AG04449 (cell line): Measurements from ENCODE around the gene HABP2.

ENCODE experiments used
- CTCF ChIA-PET: fragments of 350-600 bp; formaldehyde crosslinking; extraction: SDS; loops from one replicate; lab custom pipeline; 2021; ENCODE audit warnings: antibody characterized with exemption; lab: Yijun Ruan, JAX
- POLR2A ChIA-PET: fragments of 400-600, 350-600 bp; formaldehyde crosslinking; extraction: SDS; loops from one replicate; lab custom pipeline; 2020; ENCODE audit warnings: antibody characterized with exemption, inconsistent platforms; lab: Yijun Ruan, JAX
- DNase-seq: peaks from one replicate; pipeline ENCODE4 v3.0.0-alpha.2; 2010; ENCODE audit warnings: low read depth, low spot score
- H3K4me3 ChIP-seq: 2 replicates; pipeline ENCODE4 v1.5.1; 2011; ENCODE audit warnings: low read depth, mild to moderate bottlenecking, control low read depth, low read length
- TF ChIP-seq, protein P1 (sequence below): IDR thresholded peaks from one replicate; pipeline ENCODE4 v1.5.1; 2011; ENCODE audit warnings: mild to moderate bottlenecking, moderate library complexity, low read length, control low read depth, inconsistent platforms; ENCODE audit not compliant: insufficient read depth; ENCODE audit errors: missing control alignments

The HABP2 gene

DNA sequence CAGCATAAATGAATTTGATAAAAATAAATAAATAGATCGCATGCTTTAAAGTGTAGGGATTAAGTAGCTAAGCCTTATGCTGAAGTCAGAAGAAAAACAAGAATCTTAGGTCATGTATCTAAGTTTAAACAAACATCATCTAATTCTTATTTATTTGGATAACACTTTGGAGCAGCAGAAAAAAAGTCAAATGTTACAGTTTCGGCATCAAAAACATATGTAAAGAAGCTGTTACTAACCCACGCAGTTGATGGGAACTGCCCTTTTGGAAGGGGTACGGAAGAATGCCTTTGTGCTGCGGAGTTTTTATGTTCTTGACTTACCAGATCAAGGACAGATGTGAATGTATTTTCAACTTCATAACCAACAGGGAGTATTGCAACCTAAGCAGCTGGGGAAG, 37.3 kb upstream of the HABP2 start:
- no peak for DNase-seq
- H3K4me3 ChIP-seq: no peak overlapping the region
- CTCF ChIA-PET: interaction anchor here (1.0 to 1.4 kb wide), 2 partner anchors 9 to 61 kb away, joined by 3 to 4 read pairs; no protein-coding TSS in a partner anchor
- TF ChIP-seq, protein P1, sequence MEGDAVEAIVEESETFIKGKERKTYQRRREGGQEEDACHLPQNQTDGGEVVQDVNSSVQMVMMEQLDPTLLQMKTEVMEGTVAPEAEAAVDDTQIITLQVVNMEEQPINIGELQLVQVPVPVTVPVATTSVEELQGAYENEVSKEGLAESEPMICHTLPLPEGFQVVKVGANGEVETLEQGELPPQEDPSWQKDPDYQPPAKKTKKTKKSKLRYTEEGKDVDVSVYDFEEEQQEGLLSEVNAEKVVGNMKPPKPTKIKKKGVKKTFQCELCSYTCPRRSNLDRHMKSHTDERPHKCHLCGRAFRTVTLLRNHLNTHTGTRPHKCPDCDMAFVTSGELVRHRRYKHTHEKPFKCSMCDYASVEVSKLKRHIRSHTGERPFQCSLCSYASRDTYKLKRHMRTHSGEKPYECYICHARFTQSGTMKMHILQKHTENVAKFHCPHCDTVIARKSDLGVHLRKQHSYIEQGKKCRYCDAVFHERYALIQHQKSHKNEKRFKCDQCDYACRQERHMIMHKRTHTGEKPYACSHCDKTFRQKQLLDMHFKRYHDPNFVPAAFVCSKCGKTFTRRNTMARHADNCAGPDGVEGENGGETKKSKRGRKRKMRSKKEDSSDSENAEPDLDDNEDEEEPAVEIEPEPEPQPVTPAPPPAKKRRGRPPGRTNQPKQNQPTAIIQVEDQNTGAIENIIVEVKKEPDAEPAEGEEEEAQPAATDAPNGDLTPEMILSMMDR: no peak
- POLR2A ChIA-PET: no interaction called here

DNA sequence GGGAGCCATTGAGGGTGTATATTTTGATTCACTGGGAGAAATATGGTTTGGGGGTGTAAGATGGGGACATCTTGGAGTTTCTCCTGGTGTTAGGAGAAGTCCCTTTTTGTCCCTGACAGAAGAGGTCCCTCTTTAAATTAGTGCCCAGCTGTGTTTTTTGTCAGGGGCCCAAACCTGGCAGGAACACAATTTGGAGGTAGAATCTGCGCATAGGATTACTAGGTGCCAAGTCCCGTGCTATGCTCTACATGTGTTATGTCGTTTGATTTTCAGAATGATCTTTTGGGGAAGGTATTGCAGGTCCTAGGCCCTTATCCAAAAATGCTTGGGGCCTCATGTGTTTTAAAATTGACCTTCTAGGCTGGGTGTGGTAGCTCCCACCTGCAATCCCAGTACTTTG, 36.8 kb upstream of the HABP2 start:
- ChIA-PET CTCF (interaction anchor here (1.0 to 1.4 kb wide), 2 partner anchors 9 to 62 kb away, joined by 3 to 4 read pairs; no protein-coding TSS in a partner anchor), POLR2A (no interaction called here)
- DNase-seq: no peak
- H3K4me3 ChIP-seq: no peak overlapping the region
- TF ChIP-seq, protein P1: no peak

DNA sequence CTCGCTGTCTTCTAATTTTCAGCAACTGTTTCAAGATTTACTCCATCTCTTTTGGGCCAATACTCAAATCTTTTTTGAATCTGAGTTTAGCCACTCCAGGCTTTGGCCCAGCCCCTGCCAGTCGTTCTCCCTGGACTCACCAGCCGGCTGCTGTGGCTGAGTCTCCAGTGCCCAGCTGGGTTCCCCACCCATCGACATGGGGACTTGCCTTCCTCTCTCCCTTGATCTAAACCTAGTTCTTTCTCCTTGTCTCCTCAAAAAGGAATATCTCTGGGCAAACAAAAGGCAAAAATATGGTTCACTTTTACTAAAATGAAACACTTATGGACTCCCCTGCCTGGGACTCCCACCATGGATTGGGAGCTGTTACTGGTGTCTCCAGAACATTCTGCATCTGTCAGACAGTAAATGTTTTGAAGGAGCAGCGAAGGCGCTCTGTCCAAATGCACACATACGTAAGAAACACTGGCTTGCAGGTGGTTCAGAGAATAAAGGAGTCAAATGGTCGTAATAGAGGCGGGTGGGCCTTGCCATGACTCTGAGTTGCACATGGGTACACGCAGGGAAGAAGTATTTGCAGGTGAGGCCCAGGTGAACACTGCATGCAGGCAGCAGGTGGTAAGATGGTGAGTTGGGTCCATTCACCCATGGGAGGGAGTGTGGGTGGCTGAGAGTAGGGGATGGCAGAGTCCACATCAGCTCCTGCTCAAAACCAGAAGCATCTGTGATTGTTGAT, 35.5 kb upstream of the HABP2 start:
- CTCF ChIA-PET: interaction anchor here (1.3 to 9.1 kb wide), 4 partner anchors 11 to 1042 kb away, joined by 3 to 44 read pairs (median 5); no protein-coding TSS in a partner anchor
- TF ChIP-seq, protein P1: no peak
- POLR2A ChIA-PET: no interaction called here

DNA sequence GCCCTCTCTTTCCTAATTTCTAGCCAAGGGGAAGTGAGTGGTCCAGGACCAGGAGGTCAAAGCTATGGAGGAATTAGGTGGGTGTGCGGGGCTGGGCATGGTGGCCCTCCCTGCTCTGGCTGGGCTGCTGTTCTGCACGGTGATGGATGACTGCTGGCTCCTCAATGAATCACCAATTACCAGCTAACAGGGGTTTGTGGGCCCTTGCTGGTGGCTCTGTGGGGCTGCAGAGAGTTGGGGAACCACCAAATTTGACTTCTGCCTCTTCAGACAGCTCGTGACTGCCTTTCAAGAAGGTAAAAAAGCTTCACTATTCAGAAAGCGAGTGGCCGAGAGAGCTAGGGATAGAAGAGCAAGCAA, 35.0 kb upstream of the HABP2 start:
- no peak overlapping the region for H3K4me3 ChIP-seq
- DNase-seq: no peak
- ChIA-PET POLR2A (no interaction called here), CTCF (interaction anchor here (1.3 to 9.1 kb wide), 4 partner anchors 10 to 1042 kb away, joined by 3 to 44 read pairs (median 5); no protein-coding TSS in a partner anchor)
- TF ChIP-seq, protein P1: no peak

More for the DNA sequence above, 35.5 kb upstream of the HABP2 start:
- H3K4me3 ChIP-seq: no peak overlapping the region
- no peak for DNase-seq

DNA sequence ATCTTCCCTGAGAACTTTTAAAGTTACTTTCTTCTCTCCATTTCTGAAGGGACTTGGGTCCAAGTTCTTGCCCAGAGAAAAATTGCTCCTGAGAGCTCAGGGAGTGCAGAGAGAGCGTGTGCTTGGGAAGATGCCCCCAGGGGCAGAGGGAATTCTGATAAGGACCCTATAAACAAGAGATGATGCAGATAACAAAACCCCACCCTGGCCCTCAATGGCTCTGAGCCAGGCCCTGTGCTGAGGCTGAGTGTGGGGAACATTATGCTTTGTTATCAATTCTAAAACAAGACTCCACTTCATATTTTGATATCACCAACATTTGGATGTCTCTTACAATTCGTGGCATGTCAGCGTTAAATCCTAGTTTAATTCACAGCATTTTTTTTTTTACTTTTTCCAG, 34.4 kb upstream of the HABP2 start:
- DNase-seq: no peak
- ChIA-PET CTCF (interaction anchor here (1.3 to 9.1 kb wide), 4 partner anchors 10 to 1043 kb away, joined by 3 to 44 read pairs (median 5); no protein-coding TSS in a partner anchor), POLR2A (no interaction called here)
- TF ChIP-seq, protein P1: no peak
- no peak overlapping the region for H3K4me3 ChIP-seq

DNA sequence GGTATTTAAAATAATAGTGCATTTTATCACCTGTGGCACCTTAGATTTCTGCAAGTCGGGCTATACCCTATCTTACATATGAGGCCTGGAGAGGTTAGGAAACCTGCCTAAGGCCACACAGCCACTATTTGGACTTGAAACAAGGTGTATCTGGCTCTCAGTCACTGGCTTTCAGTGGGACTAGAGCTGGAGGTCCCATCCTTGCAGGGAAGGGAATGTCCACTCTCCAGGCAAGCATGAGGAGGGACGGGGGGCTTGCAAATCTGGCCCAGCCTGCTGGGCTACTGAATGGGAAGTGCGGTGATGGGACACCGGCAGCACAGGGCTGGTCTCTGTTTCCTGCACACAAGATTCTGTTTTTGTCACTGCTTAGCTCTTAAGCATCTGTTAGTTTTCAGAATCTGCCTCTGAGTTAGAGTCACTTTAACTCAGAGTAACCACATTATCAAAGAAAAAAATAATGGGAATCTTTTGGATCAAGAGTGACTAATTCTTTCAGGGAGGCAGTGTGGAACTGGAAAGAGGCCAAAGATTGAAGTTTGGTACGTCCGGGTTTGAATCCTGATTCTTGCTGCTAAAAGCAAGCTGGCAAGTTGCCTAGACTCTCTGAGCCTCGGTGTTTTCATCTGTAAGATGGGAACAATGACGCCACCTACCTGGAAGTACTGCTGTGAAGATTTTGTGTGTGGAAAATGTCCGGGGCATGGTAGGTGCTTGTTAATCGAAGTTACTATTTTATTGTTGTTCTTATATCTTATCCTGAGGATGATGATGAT, 33.8 kb upstream of the HABP2 start:
- ChIA-PET CTCF (interaction anchor here (1.9 to 9.1 kb wide), 3 partner anchors 9 to 1043 kb away, joined by 5 to 44 read pairs (median 44); no protein-coding TSS in a partner anchor), POLR2A (no interaction called here)
- TF ChIP-seq, protein P1: no peak
- no peak overlapping the region for H3K4me3 ChIP-seq
- no peak for DNase-seq
